ENCODE measurements around the gene CADPS. TPM values are rescaled to one million over a fixed set of nuclear protein-coding genes. Genes with fewer than 3 reads are reported as not detected.

CADPS gene
- polyA plus RNA-seq, 1 of the 3 experiments (the other 2 are of a cell fraction), result 5.8 TPM

GRCh38 chr3:62392626-62393292 is 482.5 kb downstream of the CADPS start:
- no peak for DNase-seq
- CTCF ChIA-PET, result no interaction called here

GRCh38 chr3:62387251-62387650 is 488.0 kb downstream of the CADPS start:
- no peak overlapping the region for H3K4me3 ChIP-seq (ENCODE audit: low read depth in 2 of 2, low read length in 1 of 2)
- H3K4me2 ChIP-seq, result no peak overlapping the region
- peaks cover 4% of the 10 kb centered on the region for H3K27me3 ChIP-seq (ENCODE audit: insufficient read depth)
- H3K36me3 ChIP-seq (replicated peaks in 1 of 2; ENCODE audit: control insufficient read depth in 1 of 2, insufficient read depth in 2 of 2, low read length in 1 of 2), result no peaks in the 10 kb centered on the region
- no peaks in the 10 kb centered on the region for H3K4me1 ChIP-seq (ENCODE audit: control insufficient read depth in 1 of 2, insufficient read depth in 2 of 2, low read depth in 1 of 2, low read length in 1 of 2)
- H3K79me2 ChIP-seq (ENCODE audit: insufficient read depth), result no peaks in the 10 kb centered on the region
- H4K20me1 ChIP-seq (ENCODE audit: insufficient read depth), result no peaks in the 10 kb centered on the region
- TF ChIP-seq EZH2phosphoT487 (IDR thresholded peaks at IDR 0.05; ENCODE audit: borderline replicate concordance, low read depth), result no peak
- TF ChIP-seq USF2 (IDR thresholded peaks at IDR 0.05; ENCODE audit: borderline replicate concordance, low read depth, low read length), result no peak
- TF ChIP-seq TEAD4 (IDR thresholded peaks at IDR 0.05; ENCODE audit: borderline replicate concordance, insufficient read depth), result no peak
- TF ChIP-seq MAX (IDR thresholded peaks at IDR 0.05; ENCODE audit: low read depth), result no peak
- no peak for TF ChIP-seq FOXM1 (IDR thresholded peaks at IDR 0.05; ENCODE audit: low read depth)
- TF ChIP-seq MEF2A (IDR thresholded peaks at IDR 0.05; ENCODE audit: borderline replicate concordance, low read depth), result no peak
- TF ChIP-seq TAF1 (IDR thresholded peaks at IDR 0.05; ENCODE audit: borderline replicate concordance, low read depth, low read length), result no peak
- TF ChIP-seq FOXJ3 (CRISPR knock-in tag; IDR thresholded peaks at IDR 0.05), result no peak
- no peak for TF ChIP-seq NRF1 (IDR thresholded peaks at IDR 0.05; ENCODE audit: low read depth, low read length)
- TF ChIP-seq PBX3 (IDR thresholded peaks at IDR 0.05), result no peak
- TF ChIP-seq CTCF (IDR thresholded peaks at IDR 0.05), result no peak
- H2AFZ ChIP-seq (ENCODE audit: low read depth), result no peak overlapping the region
- H3K9me2 ChIP-seq, result no peaks in the 10 kb centered on the region
- 41% methylated on average over 3 of the region's 3 CpGs for WGBS (ENCODE audit: low lambda C conversion rate)
- H3K27ac ChIP-seq (ENCODE audit: low read depth in 2 of 2, low read length in 1 of 2), result no peak overlapping the region
- no peak for DNase-seq
- no peaks in the 10 kb centered on the region for H3K9me3 ChIP-seq
- H3K9ac ChIP-seq, result no peak overlapping the region
- ChIA-PET POLR2A (no interaction called here), CTCF (no interaction called here)
- no peaks in the 10 kb centered on the region for H3F3A ChIP-seq (replicated peaks; ENCODE audit: insufficient read depth)

More at GRCh38 chr3:62392626-62393292, 482.5 kb downstream of the CADPS start:
- Histone ChIP-seq H4K20me1 (ENCODE audit: insufficient read depth) (no peaks in the 10 kb centered on the region), H3F3A (replicated peaks; ENCODE audit: insufficient read depth) (no peaks in the 10 kb centered on the region), H3K79me2 (ENCODE audit: insufficient read depth) (no peaks in the 10 kb centered on the region), H3K4me3 (ENCODE audit: low read depth in 2 of 2, low read length in 1 of 2) (no peak overlapping the region), H3K4me1 (ENCODE audit: control insufficient read depth in 1 of 2, insufficient read depth in 2 of 2, low read depth in 1 of 2, low read length in 1 of 2) (no peaks in the 10 kb centered on the region), H3K9ac (no peak overlapping the region), H3K36me3 (replicated peaks in 1 of 2; ENCODE audit: control insufficient read depth in 1 of 2, insufficient read depth in 2 of 2, low read length in 1 of 2) (no peaks in the 10 kb centered on the region), H2AFZ (ENCODE audit: low read depth) (no peak overlapping the region), H3K27me3 (ENCODE audit: insufficient read depth) (no peaks in the 10 kb centered on the region; the same call in 1 of the 2 replicates), H3K27ac (ENCODE audit: low read depth in 2 of 2, low read length in 1 of 2) (no peak overlapping the region), H3K9me2 (no peaks in the 10 kb centered on the region), H3K9me3 (no peaks in the 10 kb centered on the region), H3K4me2 (no peak overlapping the region)
- 34% methylated on average over 5 of the region's 5 CpGs for WGBS (ENCODE audit: low lambda C conversion rate)
- POLR2A ChIA-PET, result no interaction called here
- no peak for TF ChIP-seq PBX3 (IDR thresholded peaks at IDR 0.05)
- TF ChIP-seq EZH2phosphoT487 (IDR thresholded peaks at IDR 0.05; ENCODE audit: borderline replicate concordance, low read depth), result no peak
- TF ChIP-seq SIN3A (IDR thresholded peaks at IDR 0.05; ENCODE audit: borderline replicate concordance, low read depth, low read length), result no peak

Measured in SK-N-SH (cell line).